Measurements from ENCODE around the gene DEFB126.

DNA sequence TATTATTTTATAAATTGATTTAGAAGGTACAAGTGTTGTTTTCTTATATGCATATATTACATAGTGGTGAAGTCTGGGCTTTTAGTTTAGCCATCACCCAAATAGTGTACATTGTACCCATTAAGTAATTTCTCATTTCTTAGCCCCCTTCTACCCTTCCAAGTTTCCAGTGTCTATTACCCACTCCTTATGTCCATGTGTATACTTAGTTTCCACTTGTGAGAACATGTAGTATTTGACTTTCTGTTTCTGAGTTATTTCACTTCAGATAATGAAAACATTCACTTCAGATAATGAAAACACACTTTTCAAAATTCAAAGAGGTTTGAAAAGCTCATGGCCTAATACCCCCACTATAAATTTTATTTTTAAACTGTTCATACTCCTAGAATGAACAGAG is 40.4 kb upstream of the DEFB126 start:
- no peak for TF ChIP-seq CTCF (IDR thresholded peaks at IDR 0.05)
- TF ChIP-seq REST (IDR thresholded peaks at IDR 0.05; ENCODE audit: insufficient read depth in 1 of 2, low read depth in 2 of 2, low read length in 1 of 2) = no peak
- TF ChIP-seq POLR2AphosphoS5 (IDR thresholded peaks at IDR 0.05; ENCODE audit: low read depth, low read length) = no peak

Data from Panc1 (cell line).